HepG2 (cell line): ENCODE measurements around the gene DDX24. TPM values are rescaled to one million over a fixed set of nuclear protein-coding genes. Genes with fewer than 3 reads are reported as not detected.

ENCODE experiments used
- ATAC-seq: fragments of 200-7000 bp; cut with Tn5 transposase; 3 replicates; pipeline ENCODE4 v1.9.1; 2020; ENCODE audit warnings: mild to moderate bottlenecking, moderate library complexity
- BruUV-seq: library from RNA; stranded (reverse); fragments of 400-500 nt; replicated peaks from 2 replicates; lab custom pipeline; 2021; lab: Mats Ljungman, UMichigan
- CTCF ChIA-PET: fragments of 300-600 bp; formaldehyde crosslinking; extraction: SDS; loops from one replicate; lab custom pipeline; 2021; ENCODE audit warnings: low total read pairs, inconsistent platforms, low intra/inter-chr PET ratio; lab: Yijun Ruan, JAX
- POLR2A ChIA-PET: fragments of 350-600 bp; sonication (Branson Sonifier 250); formaldehyde crosslinking; loops from one replicate; lab custom pipeline; 2020; ENCODE audit warnings: antibody characterized with exemption, inconsistent platforms; lab: Yijun Ruan, JAX
- DNase-seq: peaks from one replicate; pipeline ENCODE4 v3.0.0-alpha.2; 2015; ENCODE audit warnings: low spot score
- FAIRE-seq: peaks from 3 replicates; lab custom pipeline; 2011; peaks lifted over from hg19 to GRCh38; lab: Jason Lieb, UNC
- H2AFZ ChIP-seq: one replicate; pipeline ENCODE4 v1.6.1; 2011; ENCODE audit warnings: low read length, inconsistent platforms
- H3K27ac ChIP-seq: fragments of 300-600 bp; 3 replicates; pipeline ENCODE4 v1.8.0; 2011; ENCODE audit warnings: mixed run types, mild to moderate bottlenecking, mixed read lengths, low read length, inconsistent platforms; ENCODE audit not compliant: insufficient read depth; ENCODE audit errors: extremely low read length
- H3K27me3 ChIP-seq, 2 experiments: fragments of 200-600 bp in 1 of 2; 2 replicates in 1 of 2; 3 replicates in 1 of 2; pipeline versions ENCODE4 v1.6.0 to v1.8.0; 2011; ENCODE audit warnings: low read length in 2 of 2, mild to moderate bottlenecking in 2 of 2, moderate library complexity in 2 of 2, inconsistent platforms in 1 of 2; ENCODE audit not compliant: insufficient read depth in 2 of 2, control insufficient read depth in 1 of 2
- H3K36me3 ChIP-seq, 2 experiments: fragments of 200-600 bp in 1 of 2; replicated peaks in 1 of 2; 2 replicates in 1 of 2; 3 replicates in 1 of 2; pipeline versions ENCODE4 v1.5.1 to v1.8.0; 2011; ENCODE audit warnings: low read length in 2 of 2, inconsistent platforms in 1 of 2; ENCODE audit not compliant: insufficient read depth in 2 of 2, control insufficient read depth in 1 of 2
- H3K4me1 ChIP-seq: 2 replicates; pipeline ENCODE4 v1.5.1; 2012; ENCODE audit warnings: low read length, inconsistent platforms; ENCODE audit not compliant: insufficient read depth
- H3K4me2 ChIP-seq: 2 replicates; pipeline ENCODE4 v1.6.0; 2011; ENCODE audit warnings: low read depth, low read length, inconsistent platforms
- H3K4me3 ChIP-seq, 3 experiments: fragments of 200-600 bp in 1 of 3; sonication (generic), shearing (Covaris generic) in 1 of 3; replicated peaks in 1 of 3; 2 replicates each; pipeline ENCODE4 v1.5.1; 2011 to 2016; ENCODE audit warnings: low read length in 3 of 3, inconsistent platforms in 2 of 3, low read depth in 2 of 3, mild to moderate bottlenecking in 2 of 3, control low read depth in 1 of 3, mixed read lengths in 1 of 3; ENCODE audit not compliant: insufficient read depth in 1 of 3
- H3K79me2 ChIP-seq: one replicate; pipeline ENCODE4 v1.6.1; 2011; ENCODE audit warnings: low read length, inconsistent platforms; ENCODE audit not compliant: insufficient read depth
- H3K9ac ChIP-seq: 2 replicates; pipeline ENCODE4 v1.6.0; 2011; ENCODE audit warnings: mild to moderate bottlenecking, low read depth, low read length, inconsistent platforms; ENCODE audit not compliant: insufficient read depth
- H3K9me3 ChIP-seq: 2 replicates; pipeline ENCODE4 v1.5.1; 2012; ENCODE audit warnings: mild to moderate bottlenecking, low read length
- H4K20me1 ChIP-seq: 2 replicates; pipeline ENCODE4 v1.6.0; 2011; ENCODE audit warnings: inconsistent platforms, mild to moderate bottlenecking, low read length, moderate library complexity; ENCODE audit not compliant: insufficient read depth
- CENPT ChIP-seq: sonication (generic); formaldehyde crosslinking; IDR thresholded peaks from 2 replicates; pipeline ENCODE4 v1.8.0; 2022; ENCODE audit warnings: low read depth, mild to moderate bottlenecking, moderate library complexity, missing genetic modification reagents
- FIP1L1 ChIP-seq: fragments of 200-400 bp; formaldehyde crosslinking; IDR thresholded peaks from 2 replicates; pipeline ENCODE4 v1.6.1; 2018; ENCODE audit warnings: low read depth, mild to moderate bottlenecking, low read length, moderate library complexity, borderline replicate concordance; ENCODE audit not compliant: insufficient read depth
- HNRNPK ChIP-seq: fragments of 200-400 bp; formaldehyde crosslinking; IDR thresholded peaks from 2 replicates; pipeline ENCODE4 v1.6.1; 2018; ENCODE audit warnings: low read length, low read depth, moderate library complexity, mild to moderate bottlenecking; ENCODE audit not compliant: poor library complexity, severe bottlenecking
- HNRNPUL1 ChIP-seq: fragments of 200-400 bp; formaldehyde crosslinking; IDR thresholded peaks from 2 replicates; pipeline ENCODE4 v1.6.1; 2017; ENCODE audit warnings: low read depth, mild to moderate bottlenecking, low read length, moderate library complexity
- KAT2B ChIP-seq: fragments of 150-350 bp; IDR thresholded peaks from 2 replicates; pipeline ENCODE4 v1.6.1; 2014; ENCODE audit warnings: low read depth, low read length, borderline replicate concordance
- KLF9 ChIP-seq: IDR thresholded peaks from 2 replicates; pipeline ENCODE4 v1.6.1; 2016; ENCODE audit warnings: low read depth
- NFKBIZ ChIP-seq: IDR thresholded peaks from 2 replicates; pipeline ENCODE4 v1.6.1; 2018; ENCODE audit warnings: missing genetic modification reagents, missing compliant biosample characterization
- STAT6 ChIP-seq: sonication (generic); formaldehyde crosslinking; IDR thresholded peaks from 2 replicates; pipeline ENCODE4 v1.4.0; 2020; ENCODE audit warnings: missing genetic modification reagents, mild to moderate bottlenecking, borderline replicate concordance
- TOE1 ChIP-seq: sonication (generic); formaldehyde crosslinking; IDR thresholded peaks from 2 replicates; pipeline ENCODE4 v1.4.0; 2020; ENCODE audit warnings: mild to moderate bottlenecking, missing genetic modification reagents
- ZFP36L1 ChIP-seq: sonication (generic); formaldehyde crosslinking; IDR thresholded peaks from 2 replicates; pipeline ENCODE4 v1.8.0; 2022; ENCODE audit warnings: mild to moderate bottlenecking, missing genetic modification reagents, moderate library complexity
- ZNF10 ChIP-seq: sonication (generic); formaldehyde crosslinking; IDR thresholded peaks from 2 replicates; pipeline ENCODE4 v1.4.0; 2020; ENCODE audit warnings: mild to moderate bottlenecking, low read depth, missing genetic modification reagents, borderline replicate concordance
- ZNF251 ChIP-seq: sonication (generic); formaldehyde crosslinking; IDR thresholded peaks from 2 replicates; pipeline ENCODE4 v1.9.0; 2021; ENCODE audit warnings: mild to moderate bottlenecking, missing genetic modification reagents
- ZNF564 ChIP-seq: sonication (generic); formaldehyde crosslinking; IDR thresholded peaks from 2 replicates; pipeline ENCODE4 v1.8.1; 2023; ENCODE audit warnings: mild to moderate bottlenecking, missing genetic modification reagents
- WGBS: methylation state at CpG from one replicate; pipeline ENCODE4 v1.1.6; 2017; ENCODE audit warnings: low lambda C conversion rate; 5-methylcytosine and 5-hydroxymethylcytosine counted together
- in situ Hi-C: cut with HindIII; loops from 2 replicates; pipeline ENCODE4 v1.10.0; 2017; ENCODE audit warnings: low pct_unique_long_range_greater_than_20kb; ENCODE audit not compliant: extremely low pct_ligation_motif_present
- intact Hi-C: fragments of 100-400 bp; cut with micrococcal nuclease; formaldehyde crosslinking; loops from one replicate; pipeline ENCODE4 v1.10.0; 2022; ENCODE audit not compliant: unreplicated experiment
- polyA plus RNA-seq, 8 experiments: library from polyadenylated mRNA; depleted of rRNA in 3 of 8; stranded (reverse) in 7 of 8; unstranded in 1 of 8; fragments of >200 nt; fragmentation: Illumina TruSeq in 4 of 8; extraction: Trizol in 4 of 8; gene quantifications; 2 replicates each; pipeline versions ENCODE4 v1.2.1 to v1.2.3, GENCODE V29; 2011 to 2016; ENCODE audit warnings: low read depth in 4 of 8, missing spikeins in 1 of 8, mixed read lengths in 1 of 8; ENCODE audit not compliant: insufficient read depth in 1 of 8
- total RNA-seq, 5 experiments: library from RNA; depleted of rRNA; stranded (reverse); fragments of >200 nt; fragmentation: Illumina TruSeq; extraction: Trizol; gene quantifications; 2 replicates each; pipeline ENCODE4 v1.2.3, GENCODE V29; 2016; ENCODE audit warnings: low read depth in 1 of 5
- TF ChIP-seq, protein P1 (sequence below): sonication (generic); formaldehyde crosslinking; IDR thresholded peaks from 2 replicates; pipeline ENCODE4 v1.4.0; 2020; ENCODE audit warnings: missing genetic modification reagents, borderline replicate concordance

DDX24 gene
- total and polyA plus RNA-seq, 2 of the 13 experiments (the other 11 are each of a cell fraction or from before 2014, with no cell fraction given): 67.3 to 149 TPM

GRCh38 chr14:94046696-94047250 lies 34.2 kb downstream of the DDX24 start (continued):
- TF ChIP-seq STAT6 (CRISPR knock-in tag): no peak
- TF ChIP-seq ZNF10 (CRISPR knock-in tag): no peak
- TF ChIP-seq HNRNPK: no peak
- no peak for TF ChIP-seq NFKBIZ (CRISPR knock-in tag)
- no peak for TF ChIP-seq HNRNPUL1

DNA sequence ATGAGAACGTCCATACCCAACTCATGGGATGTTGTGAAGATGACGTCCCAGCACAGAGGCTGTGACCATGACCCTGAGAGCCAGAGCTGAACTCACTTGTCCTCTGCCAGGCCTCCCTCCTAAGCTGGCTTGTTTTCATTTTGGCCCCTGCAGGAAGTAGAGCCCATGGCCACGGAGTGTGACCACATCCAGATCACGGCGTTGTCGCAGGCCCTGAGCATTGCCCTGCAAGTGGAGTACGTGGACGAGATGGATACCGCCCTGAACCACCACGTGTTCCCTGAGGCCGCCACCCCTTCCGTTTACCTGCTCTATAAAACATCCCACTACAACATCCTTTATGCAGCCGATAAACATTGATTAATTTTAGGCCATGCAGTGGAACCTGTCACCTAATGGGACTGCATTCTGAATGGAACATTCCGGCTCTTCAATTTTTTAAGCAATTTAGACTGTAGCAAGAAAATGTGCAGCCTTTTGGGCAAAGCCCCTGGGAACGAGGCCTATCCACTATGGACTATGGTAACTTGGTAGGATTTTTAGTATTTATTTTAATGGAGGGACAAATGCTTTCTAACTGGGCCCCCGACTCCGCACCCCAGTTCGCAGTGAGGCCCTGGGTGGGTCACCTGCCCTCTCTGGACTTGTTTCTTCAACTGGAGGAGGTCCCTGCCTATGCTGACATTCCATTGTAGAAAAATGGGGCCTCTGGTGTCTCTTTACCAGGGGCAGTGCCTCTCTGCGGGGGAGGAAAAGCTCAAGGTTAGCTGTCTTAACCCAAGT lies 35.2 kb downstream of the DDX24 start:
- H3K36me3 ChIP-seq: peaks cover 20 to 45% of the 10 kb centered on the region in 2 experiments
- intact Hi-C loops: no loop called here
- CTCF ChIA-PET: no interaction called here
- TF ChIP-seq ZNF564 (CRISPR knock-in tag) (no peak), TOE1 (no peak), FIP1L1 (no peak), CENPT (no peak), ZNF251 (no peak), KLF9 (CRISPR knock-in tag) (no peak), ZFP36L1 (CRISPR knock-in tag) (no peak), KAT2B (no peak)
- TF ChIP-seq, protein P1, sequence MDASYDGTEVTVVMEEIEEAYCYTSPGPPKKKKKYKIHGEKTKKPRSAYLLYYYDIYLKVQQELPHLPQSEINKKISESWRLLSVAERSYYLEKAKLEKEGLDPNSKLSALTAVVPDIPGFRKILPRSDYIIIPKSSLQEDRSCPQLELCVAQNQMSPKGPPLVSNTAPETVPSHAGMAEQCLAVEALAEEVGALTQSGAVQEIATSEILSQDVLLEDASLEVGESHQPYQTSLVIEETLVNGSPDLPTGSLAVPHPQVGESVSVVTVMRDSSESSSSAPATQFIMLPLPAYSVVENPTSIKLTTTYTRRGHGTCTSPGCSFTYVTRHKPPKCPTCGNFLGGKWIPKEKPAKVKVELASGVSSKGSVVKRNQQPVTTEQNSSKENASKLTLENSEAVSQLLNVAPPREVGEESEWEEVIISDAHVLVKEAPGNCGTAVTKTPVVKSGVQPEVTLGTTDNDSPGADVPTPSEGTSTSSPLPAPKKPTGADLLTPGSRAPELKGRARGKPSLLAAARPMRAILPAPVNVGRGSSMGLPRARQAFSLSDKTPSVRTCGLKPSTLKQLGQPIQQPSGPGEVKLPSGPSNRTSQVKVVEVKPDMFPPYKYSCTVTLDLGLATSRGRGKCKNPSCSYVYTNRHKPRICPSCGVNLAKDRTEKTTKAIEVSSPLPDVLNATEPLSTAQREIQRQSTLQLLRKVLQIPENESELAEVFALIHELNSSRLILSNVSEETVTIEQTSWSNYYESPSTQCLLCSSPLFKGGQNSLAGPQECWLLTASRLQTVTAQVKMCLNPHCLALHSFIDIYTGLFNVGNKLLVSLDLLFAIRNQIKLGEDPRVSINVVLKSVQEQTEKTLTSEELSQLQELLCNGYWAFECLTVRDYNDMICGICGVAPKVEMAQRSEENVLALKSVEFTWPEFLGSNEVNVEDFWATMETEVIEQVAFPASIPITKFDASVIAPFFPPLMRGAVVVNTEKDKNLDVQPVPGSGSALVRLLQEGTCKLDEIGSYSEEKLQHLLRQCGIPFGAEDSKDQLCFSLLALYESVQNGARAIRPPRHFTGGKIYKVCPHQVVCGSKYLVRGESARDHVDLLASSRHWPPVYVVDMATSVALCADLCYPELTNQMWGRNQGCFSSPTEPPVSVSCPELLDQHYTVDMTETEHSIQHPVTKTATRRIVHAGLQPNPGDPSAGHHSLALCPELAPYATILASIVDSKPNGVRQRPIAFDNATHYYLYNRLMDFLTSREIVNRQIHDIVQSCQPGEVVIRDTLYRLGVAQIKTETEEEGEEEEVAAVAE (CRISPR knock-in tag): no peak

More for the DNA sequence above, 35.2 kb downstream of the DDX24 start:
- WGBS: 91% methylated on average over 18 of the region's 19 CpGs
- POLR2A ChIA-PET: interaction anchor here (1.2 kb wide), 1 partner anchor 18 kb away, joined by 4 read pairs; no protein-coding TSS in a partner anchor
- Histone ChIP-seq H3K27me3 (no peaks in the 10 kb centered on the region), H4K20me1 (no peaks in the 10 kb centered on the region), H3K4me2 (no peak overlapping the region), H3K9ac (no peak overlapping the region), H3K79me2 (no peaks in the 10 kb centered on the region), H3K9me3 (no peaks in the 10 kb centered on the region), H3K4me3 (no peak overlapping the region), H3K27ac (no peak overlapping the region), H2AFZ (no peak overlapping the region), H3K4me1 (peaks cover 39% of the 10 kb centered on the region)
- no TSS peak for BruUV-seq
- in situ Hi-C loops: no loop called here
- ATAC-seq: no peak
- FAIRE-seq: no peak
- no peak for DNase-seq
